ELR (cell line): ENCODE data around the gene SLC1A1.
"Not testable (repeated sequence)": the region's sequence is repeated elsewhere in the genome, so short reads cannot be mapped to it uniquely, and the experiment has no call there.

Experiments
- DNase-seq: peaks from one replicate; pipeline ENCODE4 v3.0.0-alpha.2; 2015; ENCODE audit warnings: low read depth

Gene SLC1A1

GRCh38 chr9:4579001-4579400 is 88.7 kb downstream of the SLC1A1 start:
- DNase-seq: no peak

DNA sequence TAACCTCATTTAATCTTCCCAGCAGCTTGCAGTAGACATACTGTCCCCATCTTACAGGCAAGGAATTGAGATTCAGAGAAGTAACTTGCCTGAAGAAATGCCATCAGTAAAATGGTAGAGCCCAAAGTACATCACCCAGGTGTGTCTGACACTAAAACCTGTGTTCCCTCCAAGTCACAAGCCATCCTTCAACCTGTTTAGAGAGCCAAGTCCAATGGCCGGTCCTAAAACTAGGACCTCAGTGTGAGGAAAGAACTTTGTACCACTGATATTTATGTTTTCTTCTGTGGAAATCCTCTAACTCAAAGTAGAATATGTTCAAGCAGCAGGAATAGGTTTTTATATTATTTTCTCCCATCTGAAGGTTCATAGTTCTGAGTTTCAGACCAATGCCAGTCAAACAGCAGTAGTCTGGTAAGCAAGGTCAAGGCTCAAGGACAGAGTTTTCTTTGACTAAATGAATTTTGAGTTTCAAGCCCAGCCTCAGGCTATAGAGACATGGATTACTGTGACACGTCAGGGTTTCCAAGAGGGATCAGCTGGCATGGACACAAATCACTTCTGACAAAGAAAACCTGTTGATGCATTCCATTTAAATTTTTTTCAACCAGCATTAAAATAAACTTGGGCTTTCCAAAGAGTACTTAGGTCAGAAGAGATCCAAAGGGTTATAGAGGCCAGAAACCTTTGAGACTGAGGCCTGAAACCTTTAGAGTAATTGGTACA is 90.9 kb downstream of the SLC1A1 start:
- DNase-seq: no peak

GRCh38 chr9:4581861-4582565 is 91.7 kb downstream of the SLC1A1 start:
- no peak for DNase-seq

DNA sequence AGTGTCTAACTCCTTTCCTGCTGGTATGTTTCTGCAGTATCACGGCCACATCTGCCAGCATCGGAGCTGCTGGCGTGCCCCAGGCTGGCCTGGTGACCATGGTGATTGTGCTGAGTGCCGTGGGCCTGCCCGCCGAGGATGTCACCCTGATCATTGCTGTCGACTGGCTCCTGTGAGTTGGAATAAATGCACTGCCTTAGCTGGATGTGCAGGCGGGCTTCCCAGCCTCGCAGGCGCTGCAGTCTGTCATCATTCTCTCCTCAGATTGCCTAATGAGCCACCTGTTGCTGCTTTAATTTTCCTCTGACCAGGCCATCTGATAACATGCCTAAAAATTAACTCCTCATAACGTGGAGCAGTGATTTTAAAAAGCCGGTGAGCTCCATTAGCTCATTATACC is 92.7 kb downstream of the SLC1A1 start:
- DNase-seq: no peak

DNA sequence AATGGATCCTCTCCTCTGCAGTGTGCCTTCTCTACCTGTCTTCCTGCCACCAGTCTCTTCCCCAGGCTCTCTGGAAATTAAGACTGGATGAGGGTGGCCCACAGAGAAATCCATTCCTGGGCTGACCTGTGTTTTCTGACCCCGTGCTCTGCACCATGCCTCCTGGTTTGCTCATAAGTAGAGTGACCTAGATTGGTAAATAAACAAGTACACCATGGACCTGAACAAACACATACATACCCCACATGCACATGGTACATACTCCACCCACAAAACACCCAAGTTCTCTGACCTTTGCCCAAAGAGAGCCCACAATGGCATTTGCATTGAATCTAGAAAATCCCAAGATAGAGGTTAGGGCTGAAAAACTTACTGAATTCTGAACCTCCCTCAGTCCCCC is 94.4 kb downstream of the SLC1A1 start:
- no peak for DNase-seq

DNA sequence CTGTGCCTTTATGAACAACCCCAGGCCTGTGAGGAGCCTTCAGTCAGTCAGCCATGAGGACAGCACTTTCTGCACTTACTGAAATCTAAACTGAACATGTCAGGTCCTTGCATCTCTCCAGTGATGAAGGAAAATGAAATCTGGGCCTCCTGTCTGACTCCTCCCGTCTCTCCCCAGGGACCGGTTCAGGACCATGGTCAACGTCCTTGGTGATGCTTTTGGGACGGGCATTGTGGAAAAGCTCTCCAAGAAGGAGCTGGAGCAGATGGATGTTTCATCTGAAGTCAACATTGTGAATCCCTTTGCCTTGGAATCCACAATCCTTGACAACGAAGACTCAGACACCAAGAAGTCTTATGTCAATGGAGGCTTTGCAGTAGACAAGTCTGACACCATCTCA is 94.9 kb downstream of the SLC1A1 start:
- DNase-seq: peak; percentile 4

GRCh38 chr9:4588721-4589120 is 98.5 kb downstream of the SLC1A1 start:
- no peak for DNase-seq

GRCh38 chr9:4590430-4591122 is 100.3 kb downstream of the SLC1A1 start:
- DNase-seq: peak; percentile 19

- no peak for DNase-seq
Observed at GRCh38 chr9:4591123-4591500, 100.8 kb downstream of the SLC1A1 start.

- DNase-seq: no peak
Observed at GRCh38 chr9:4592295-4592694, 102.0 kb downstream of the SLC1A1 start.

GRCh38 chr9:4592886-4593285 is 102.6 kb downstream of the SLC1A1 start:
- no peak for DNase-seq

GRCh38 chr9:4594545-4594944 is 104.3 kb downstream of the SLC1A1 start:
- no peak for DNase-seq

GRCh38 chr9:4594994-4595393 is 104.7 kb downstream of the SLC1A1 start:
- no peak for DNase-seq

DNA sequence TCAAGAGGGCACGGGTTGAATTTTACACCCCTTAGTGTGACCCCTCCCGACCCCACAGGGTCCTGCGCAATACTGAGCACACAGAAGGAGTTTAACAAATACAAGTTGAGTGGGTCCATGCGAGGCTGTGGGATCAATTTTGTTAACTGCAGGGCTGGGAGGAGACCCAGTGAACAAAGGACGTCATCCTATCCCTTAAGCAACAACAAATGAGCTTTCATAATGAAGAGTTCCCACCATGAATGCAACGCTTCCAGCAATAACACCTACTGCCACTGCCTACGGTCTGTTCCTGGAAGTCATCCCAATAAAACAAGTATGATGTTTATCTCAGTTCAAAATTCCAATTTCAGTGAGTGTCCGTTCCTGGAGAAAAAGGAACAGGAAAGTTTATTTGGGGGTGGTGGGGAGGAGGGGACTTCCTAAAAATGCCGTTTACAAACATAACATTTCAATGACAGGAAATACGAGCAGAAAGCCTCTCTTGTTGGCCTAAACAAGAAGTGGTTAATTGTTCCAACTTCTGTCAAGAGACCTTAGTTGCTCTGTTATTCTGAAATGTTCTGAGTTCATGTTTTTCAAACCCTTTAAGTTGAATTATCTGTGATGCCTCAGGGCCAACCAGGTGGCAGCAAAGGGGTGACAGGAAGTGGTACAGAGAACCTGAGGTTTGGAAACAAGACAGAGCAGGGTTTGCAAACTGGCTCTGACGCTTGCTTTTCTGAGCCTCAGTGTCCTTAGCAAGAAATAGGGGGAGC is 106.1 kb downstream of the SLC1A1 start:
- DNase-seq: no peak

DNA sequence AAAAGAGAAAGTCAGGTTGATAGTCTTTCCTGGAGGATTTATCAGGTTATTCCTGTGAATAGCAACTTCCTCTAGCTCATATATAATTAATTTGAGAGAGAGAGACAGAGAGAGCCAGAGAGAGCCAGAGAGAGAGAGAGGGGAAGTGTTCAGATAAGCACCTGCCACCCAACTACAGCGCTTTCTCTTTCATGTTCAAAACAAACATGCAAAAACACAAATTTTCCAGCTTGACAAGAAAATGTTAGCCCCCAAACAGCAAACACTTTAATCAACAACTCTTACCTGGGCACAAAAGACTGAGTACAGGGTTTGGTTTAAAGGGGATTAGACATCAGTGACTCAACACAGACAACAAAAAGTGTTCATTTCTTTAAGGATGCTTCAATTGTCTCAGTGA is 110.1 kb downstream of the SLC1A1 start:
- no peak for DNase-seq

- no peak for DNase-seq
Observed at GRCh38 chr9:4603830-4604229, 113.6 kb downstream of the SLC1A1 start.

DNA sequence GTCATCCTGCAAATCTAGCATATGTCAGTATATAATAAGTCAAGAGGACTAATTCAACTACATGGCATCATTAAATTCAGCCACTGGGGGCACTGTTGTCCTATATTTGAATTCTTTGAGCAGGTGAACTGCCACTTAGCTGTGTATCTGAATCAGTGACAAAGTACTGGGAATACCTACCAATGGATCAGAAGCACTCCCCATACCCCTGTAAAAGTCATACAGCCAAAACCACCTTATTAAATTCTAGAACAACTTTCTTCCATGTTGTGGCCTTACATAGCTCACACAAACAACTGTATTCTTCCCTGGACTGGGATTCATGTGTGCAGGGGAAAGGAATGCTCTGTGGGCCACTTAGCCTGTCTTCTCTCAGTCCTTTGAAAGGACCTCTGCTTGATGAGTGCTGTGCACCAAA is 114.4 kb downstream of the SLC1A1 start:
- peak; percentile 72 for DNase-seq

GRCh38 chr9:4606033-4606432 is 115.8 kb downstream of the SLC1A1 start:
- DNase-seq: not testable (repeated sequence)

DNA sequence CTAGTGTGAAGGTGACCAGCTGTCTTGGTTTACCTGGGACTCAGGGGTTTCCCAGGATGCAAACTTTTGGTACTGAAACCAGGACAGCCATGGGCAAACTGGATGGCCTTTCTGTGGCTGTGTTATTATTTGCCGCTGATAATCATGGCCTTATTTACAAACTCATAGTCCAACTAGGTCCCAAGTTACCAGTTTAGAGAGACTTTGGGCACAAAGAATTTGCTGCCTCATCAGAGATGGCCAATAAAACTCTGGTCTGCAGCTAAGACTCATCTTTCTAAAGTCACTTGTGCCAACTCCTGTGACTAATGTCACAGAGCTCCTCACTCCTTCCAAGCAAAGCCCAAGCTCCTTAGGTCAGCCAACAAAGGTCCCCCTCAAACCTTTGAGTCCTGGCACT is 124.4 kb downstream of the SLC1A1 start:
- DNase-seq: no peak

GRCh38 chr9:4615251-4615650 is 125.0 kb downstream of the SLC1A1 start:
- DNase-seq: peak; percentile 25

- DNase-seq: no peak
Observed at GRCh38 chr9:4615778-4616177, 125.5 kb downstream of the SLC1A1 start.

DNA sequence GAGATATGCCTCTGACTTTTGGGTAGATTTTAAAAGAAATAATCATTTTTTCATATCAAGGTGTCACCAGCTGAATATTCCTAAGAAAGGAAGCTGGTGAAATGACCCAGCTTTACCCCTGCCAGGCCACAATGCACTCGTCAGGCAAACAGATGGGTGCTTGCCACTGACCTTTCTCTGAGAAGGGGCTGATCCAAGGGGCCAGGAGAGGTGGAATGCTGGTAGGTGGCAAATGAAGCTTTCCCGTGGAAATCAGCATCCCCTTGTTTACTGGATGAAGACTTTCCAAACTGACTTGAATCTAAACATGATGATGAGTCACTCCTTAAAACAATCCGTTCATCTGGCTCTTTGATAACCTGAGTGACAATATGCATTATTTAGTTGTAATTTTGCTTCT is 127.5 kb downstream of the SLC1A1 start:
- DNase-seq: no peak
